Loucy (cell line): ENCODE data around the gene ANGPTL8.

Experiments used
- H2AFZ ChIP-seq: fragments of 200-600 bp; sonication (generic); 2 replicates; pipeline ENCODE4 v1.6.0; 2016; ENCODE audit warnings: antibody characterized with exemption, mild to moderate bottlenecking, low read length, moderate library complexity
- H3F3A ChIP-seq: fragments of 200-600 bp; 2 replicates; pipeline ENCODE4 v1.6.0; 2016; ENCODE audit warnings: antibody characterized with exemption, low read depth, mild to moderate bottlenecking
- H3K27me3 ChIP-seq: fragments of 200-600 bp; sonication (generic); 2 replicates; pipeline ENCODE4 v1.6.1; 2014; ENCODE audit warnings: low read length, mild to moderate bottlenecking; ENCODE audit not compliant: insufficient read depth, poor library complexity, severe bottlenecking
- H3K36me3 ChIP-seq: fragments of 200-600 bp; sonication (generic); 2 replicates; pipeline ENCODE4 v1.6.1; 2016; ENCODE audit warnings: low read length; ENCODE audit not compliant: insufficient read depth
- H3K4me1 ChIP-seq: fragments of 200-600 bp; sonication (generic); 2 replicates; pipeline ENCODE4 v1.5.1; 2014; ENCODE audit warnings: low read length, mild to moderate bottlenecking; ENCODE audit not compliant: insufficient read depth, poor library complexity, severe bottlenecking
- H3K4me2 ChIP-seq: fragments of 200-600 bp; sonication (generic); 2 replicates; pipeline ENCODE4 v1.6.0; 2014; ENCODE audit warnings: antibody characterized with exemption, low read length, low read depth, mild to moderate bottlenecking; ENCODE audit not compliant: poor library complexity, severe bottlenecking
- H3K4me3 ChIP-seq: fragments of 200-600 bp; sonication (generic); 2 replicates; pipeline ENCODE4 v1.5.1; 2014; ENCODE audit warnings: low read length, mild to moderate bottlenecking, mixed read lengths; ENCODE audit not compliant: poor library complexity, severe bottlenecking
- H3K79me2 ChIP-seq: fragments of 200-600 bp; sonication (generic); 2 replicates; pipeline ENCODE4 v1.6.1; 2014; ENCODE audit warnings: low read length; ENCODE audit not compliant: insufficient read depth
- H3K9ac ChIP-seq: fragments of 200-600 bp; sonication (generic); 2 replicates; pipeline ENCODE4 v1.6.0; 2014; ENCODE audit warnings: mild to moderate bottlenecking, low read depth, low read length, moderate library complexity; ENCODE audit not compliant: poor library complexity, severe bottlenecking
- H3K9me2 ChIP-seq: fragments of 200-600 bp; sonication (generic); replicated peaks from 2 replicates; pipeline ENCODE4 v1.6.1; 2016; ENCODE audit warnings: low read depth, low read length, mixed read lengths
- H3K9me3 ChIP-seq: fragments of 200-600 bp; sonication (generic); 2 replicates; pipeline ENCODE4 v1.6.1; 2014; ENCODE audit warnings: mild to moderate bottlenecking, antibody characterized with exemption, low read length, low read depth; ENCODE audit not compliant: insufficient read depth
- H4K20me1 ChIP-seq: fragments of 200-600 bp; sonication (generic); 2 replicates; pipeline ENCODE4 v1.6.0; 2014; ENCODE audit warnings: antibody characterized with exemption, low read length, mild to moderate bottlenecking; ENCODE audit not compliant: insufficient read depth, poor library complexity, severe bottlenecking
- CTCF ChIP-seq: fragments of 200-600 bp; sonication (generic); conservative IDR thresholded peaks from 2 replicates; pipeline ENCODE4 v1.5.1; 2014; ENCODE audit warnings: mild to moderate bottlenecking, antibody characterized with exemption, low read length
- EZH2phosphoT487 ChIP-seq: fragments of 200-600 bp; IDR thresholded peaks from 2 replicates; pipeline ENCODE4 v1.6.1; 2018; ENCODE audit warnings: antibody characterized with exemption, mild to moderate bottlenecking, moderate library complexity, borderline replicate concordance

Gene ANGPTL8

GRCh38 chr19:11194656-11195558, 44.5 kb upstream of the ANGPTL8 start:
- Histone ChIP-seq H3K4me2 (no peak overlapping the region), H3K79me2 (no peaks in the 10 kb centered on the region)
- TF ChIP-seq CTCF (no peak), EZH2phosphoT487 (no peak)

GRCh38 chr19:11195681-11196080, 43.7 kb upstream of the ANGPTL8 start:
- Histone ChIP-seq H3K79me2 (no peaks in the 10 kb centered on the region), H3K9me2 (no peaks in the 10 kb centered on the region), H3K4me1 (peaks cover 4% of the 10 kb centered on the region), H2AFZ (no peak overlapping the region), H3F3A (no peaks in the 10 kb centered on the region), H3K4me2 (no peak overlapping the region), H3K9me3 (no peaks in the 10 kb centered on the region), H3K36me3 (no peaks in the 10 kb centered on the region), H4K20me1 (no peaks in the 10 kb centered on the region), H3K4me3 (no peak overlapping the region), H3K9ac (no peak overlapping the region), H3K27me3 (no peaks in the 10 kb centered on the region)
- TF ChIP-seq EZH2phosphoT487 (no peak), CTCF (no peak)

More at GRCh38 chr19:11194656-11195558, 44.5 kb upstream of the ANGPTL8 start:
- H3K36me3 ChIP-seq = no peaks in the 10 kb centered on the region
- no peaks in the 10 kb centered on the region for H3K9me2 ChIP-seq
- no peak overlapping the region for H3K4me3 ChIP-seq
- no peaks in the 10 kb centered on the region for H4K20me1 ChIP-seq
- no peaks in the 10 kb centered on the region for H3K9me3 ChIP-seq
- no peak overlapping the region for H3K9ac ChIP-seq
- H3K27me3 ChIP-seq = no peaks in the 10 kb centered on the region
- H3K4me1 ChIP-seq = peaks cover 4% of the 10 kb centered on the region
- no peak overlapping the region for H2AFZ ChIP-seq
- H3F3A ChIP-seq = no peaks in the 10 kb centered on the region

GRCh38 chr19:11196406-11197287, 42.8 kb upstream of the ANGPTL8 start:
- no peaks in the 10 kb centered on the region for H3K36me3 ChIP-seq
- peaks cover 4% of the 10 kb centered on the region for H3K4me1 ChIP-seq
- H3K27me3 ChIP-seq = no peaks in the 10 kb centered on the region
- peak overlapping the region; percentile 74 for H3K9ac ChIP-seq
- no peaks in the 10 kb centered on the region for H3K79me2 ChIP-seq
- H4K20me1 ChIP-seq = no peaks in the 10 kb centered on the region
- H3K4me2 ChIP-seq = peak overlapping the region; percentile 97
- H3F3A ChIP-seq = no peaks in the 10 kb centered on the region
- H3K9me3 ChIP-seq = no peaks in the 10 kb centered on the region
- no peaks in the 10 kb centered on the region for H3K9me2 ChIP-seq
- TF ChIP-seq CTCF = no peak
- no peak for TF ChIP-seq EZH2phosphoT487
- peak overlapping the region; percentile 75 for H3K4me3 ChIP-seq
- H2AFZ ChIP-seq = peak overlapping the region; percentile 98
